MCF 10A (cell line): ENCODE data around the gene PRDM2. TPM values are rescaled to one million over a fixed set of nuclear protein-coding genes. Genes with fewer than 3 reads are reported as not detected.

Experiments used
- Bru-seq: library from RNA; stranded (reverse); fragments of 400-500 nt; gene quantifications from one replicate; lab custom pipeline; 2021; lab: Mats Ljungman, UMichigan
- BruChase-seq, 2 experiments: library from RNA; stranded (reverse); fragments of 400-500 nt; gene quantifications; one replicate each; lab custom pipeline; 2021; lab: Mats Ljungman, UMichigan
- BruUV-seq: library from RNA; stranded (reverse); fragments of 400-500 nt; replicated peaks from 2 replicates; lab custom pipeline; 2021; lab: Mats Ljungman, UMichigan
- CTCF ChIA-PET: fragments of 300-600 bp; sonication (Branson Sonifier 250); formaldehyde crosslinking; extraction: SDS; loops from one replicate; lab custom pipeline; 2021; ENCODE audit warnings: antibody characterized with exemption, inconsistent platforms; lab: Yijun Ruan, JAX
- POLR2A ChIA-PET: fragments of 300-600, 350-650 bp; sonication (Branson Sonifier 250); formaldehyde crosslinking; extraction: SDS; loops from one replicate; lab custom pipeline; 2020; ENCODE audit warnings: antibody characterized with exemption, inconsistent platforms; lab: Yijun Ruan, JAX
- DNase-seq: peaks from one replicate; pipeline ENCODE4 v3.0.0-alpha.2; 2018; ENCODE audit not compliant: unreplicated experiment
- H3K27ac Mint-ChIP-seq: one replicate; pipeline ENCODE4 v1.8.0; 2022; ENCODE audit warnings: mild to moderate bottlenecking, low read depth, mixed read lengths; ENCODE audit not compliant: unreplicated experiment
- H3K27me3 Mint-ChIP-seq: one replicate; pipeline ENCODE4 v1.8.0; 2022; ENCODE audit warnings: mixed read lengths; ENCODE audit not compliant: insufficient read depth, unreplicated experiment
- H3K36me3 Mint-ChIP-seq: one replicate; pipeline ENCODE4 v1.8.0; 2022; ENCODE audit warnings: mild to moderate bottlenecking, moderate library complexity, mixed read lengths; ENCODE audit not compliant: insufficient read depth, unreplicated experiment
- H3K4me1 Mint-ChIP-seq: one replicate; pipeline ENCODE4 v1.8.0; 2022; ENCODE audit warnings: mixed read lengths; ENCODE audit not compliant: insufficient read depth, unreplicated experiment
- H3K4me3 Mint-ChIP-seq: one replicate; pipeline ENCODE4 v1.8.0; 2022; ENCODE audit warnings: mild to moderate bottlenecking, moderate library complexity, mixed read lengths; ENCODE audit not compliant: unreplicated experiment
- H3K9me3 Mint-ChIP-seq: one replicate; pipeline ENCODE4 v1.8.0; 2022; ENCODE audit warnings: mixed read lengths; ENCODE audit not compliant: unreplicated experiment
- CTCF ChIP-seq: fragments of 200-600 bp; IDR thresholded peaks from one replicate; pipeline ENCODE4 v1.8.0; 2022; ENCODE audit warnings: antibody characterized with exemption, mild to moderate bottlenecking; ENCODE audit not compliant: unreplicated experiment
- intact Hi-C: fragments of 100-400 bp; cut with micrococcal nuclease; formaldehyde crosslinking; loops from 2 replicates; pipeline ENCODE4 v1.14.1; 2022
- long read RNA-seq: library from polyadenylated mRNA; stranded (forward); transcript quantifications from one replicate; pipeline ENCODE4 v2.0.0, GENCODE V29; 2022
- total RNA-seq: library from RNA; stranded (reverse); gene quantifications from 2 replicates; pipeline ENCODE4 v1.2.3, GENCODE V29; 2022

PRDM2 gene
- 26.6 and 31.7 TPM in 2 replicates for total RNA-seq
- percentile 80 among the genes with signal in this experiment for Bru-seq, nascent RNA
- BruChase-seq, experiment 1, labeled RNA remaining after a 6-hour chase: percentile 70 among the genes with signal in this experiment
- BruChase-seq, experiment 2, labeled RNA remaining after a 2-hour chase: percentile 81 among the genes with signal in this experiment
- long read RNA-seq, partial matches to known transcripts: 2 of 8 reads
- long read RNA-seq, other reads (novel, unspliced or antisense): 6 of 8 reads

- POLR2A ChIA-PET: no interaction called here
- Mint-ChIP-seq H3K4me3 (peak within 1 kb of the TSS; percentile 78), H3K9me3 (peaks cover 15% of the 10 kb centered on the region), H3K36me3 (no peaks in the 10 kb centered on the region), H3K27me3 (no peaks in the 10 kb centered on the region), H3K4me1 (peaks cover 11% of the 10 kb centered on the region), H3K27ac (peak within 1 kb of the TSS; percentile 96)
- peak; percentile 26 for DNase-seq
- no peak for TF ChIP-seq CTCF
- intact Hi-C loops: no loop called here
- CTCF ChIA-PET: interaction anchor here (0.6 kb wide), 1 partner anchor 104 kb away, joined by 5 read pairs; no protein-coding TSS in a partner anchor
- no TSS peak for BruUV-seq
Measured at GRCh38 chr1:13699936-13700520, at the start of gene PRDM2. TSS of gene PRDM2 (plus strand) at chr1:13700188. CDS start at chr1:13715606, 15,418 bp downstream.

- Mint-ChIP-seq H3K4me1 (peaks cover 15% of the 10 kb centered on the region), H3K36me3 (no peaks in the 10 kb centered on the region)
Measured at GRCh38 chr1:13651279-13651678, 48.7 kb upstream of the PRDM2 start.

GRCh38 chr1:13652238-13652637 lies 47.8 kb upstream of the PRDM2 start:
- no peaks in the 10 kb centered on the region for H3K36me3 Mint-ChIP-seq
- H3K27ac Mint-ChIP-seq: no peak overlapping the region
- no peak overlapping the region for H3K4me3 Mint-ChIP-seq
- intact Hi-C loops: no loop called here
- no peaks in the 10 kb centered on the region for H3K27me3 Mint-ChIP-seq
- TF ChIP-seq CTCF: no peak
- BruUV-seq: no TSS peak
- peaks cover 7% of the 10 kb centered on the region for H3K9me3 Mint-ChIP-seq
- H3K4me1 Mint-ChIP-seq: peaks cover 15% of the 10 kb centered on the region
- ChIA-PET CTCF (interaction anchor here (0.7 kb wide), 1 partner anchor 13 kb away, joined by 3 read pairs; no protein-coding TSS in a partner anchor), POLR2A (interaction anchor here (1.2 to 3.2 kb wide), 3 partner anchors 10 to 202 kb away, joined by 3 to 18 read pairs (median 5); no protein-coding TSS in a partner anchor)
- DNase-seq: no peak

More at GRCh38 chr1:13651279-13651678, 48.7 kb upstream of the PRDM2 start:
- intact Hi-C loops: no loop called here
- Mint-ChIP-seq H3K27me3 (no peaks in the 10 kb centered on the region), H3K9me3 (peaks cover 7% of the 10 kb centered on the region), H3K4me3 (no peak overlapping the region), H3K27ac (no peak overlapping the region)
- BruUV-seq: no TSS peak
- no peak for TF ChIP-seq CTCF
- ChIA-PET POLR2A (interaction anchor here (0.6 to 3.2 kb wide), 7 partner anchors 11 to 840 kb away, joined by 3 to 18 read pairs (median 5); no protein-coding TSS in a partner anchor), CTCF (interaction anchor here (0.5 kb wide), 1 partner anchor 308 kb away, joined by 3 read pairs; no protein-coding TSS in a partner anchor)
- peak; percentile 89 for DNase-seq

- intact Hi-C loops: loop anchor here (5.0 kb wide), 1 partner anchor 69 kb away; no protein-coding TSS in a partner anchor
Measured at GRCh38 chr1:13661539-13661938, 38.4 kb upstream of the PRDM2 start.

More at GRCh38 chr1:13661539-13661938, 38.4 kb upstream of the PRDM2 start:
- Mint-ChIP-seq H3K27ac (peak overlapping the region; percentile 5), H3K9me3 (peaks cover 7% of the 10 kb centered on the region), H3K4me3 (no peak overlapping the region), H3K36me3 (peaks cover 7% of the 10 kb centered on the region), H3K27me3 (no peaks in the 10 kb centered on the region), H3K4me1 (peaks cover 36% of the 10 kb centered on the region)
- DNase-seq: peak; percentile 69
- CTCF ChIA-PET: interaction anchor here (0.6 to 8.9 kb wide), 6 partner anchors 13 to 211 kb away, joined by 3 to 96 read pairs (median 4); no protein-coding TSS in a partner anchor
- no peak for TF ChIP-seq CTCF
- no TSS peak for BruUV-seq
- POLR2A ChIA-PET: interaction anchor here (0.8 to 5.5 kb wide), 5 partner anchors 10 to 77 kb away, joined by 5 to 66 read pairs (median 18); partner anchors contain the start of gene PDPN
